ENCODE data around the gene GINS3. TPM values are rescaled to one million over a fixed set of nuclear protein-coding genes. Genes with fewer than 3 reads are reported as not detected.

Gene GINS3
- polyA plus RNA-seq, 12 donors: 6.2 to 12.0 (median 9.7) TPM; not detected in 2

DNA sequence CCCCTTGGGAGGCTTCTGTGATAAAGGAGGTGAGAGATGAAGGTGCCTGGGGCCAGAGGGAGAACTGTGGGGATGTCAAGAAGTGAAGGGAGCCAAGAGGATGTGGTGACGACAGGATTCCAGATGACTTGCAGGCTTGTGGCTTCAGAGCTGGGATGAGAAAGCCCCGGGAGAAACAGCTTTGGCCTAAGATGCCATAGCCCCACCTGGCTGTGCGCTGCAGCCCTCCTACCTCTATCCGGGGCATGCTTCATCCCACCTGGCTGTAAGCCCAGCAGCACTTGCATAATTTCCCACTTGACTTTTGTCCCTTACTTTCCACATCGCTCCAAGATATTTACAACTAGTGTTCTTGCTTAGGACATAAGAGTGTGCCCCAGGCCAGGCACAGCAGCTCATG, 29.3 kb downstream of the GINS3 start:
- no peak for DNase-seq

DNA sequence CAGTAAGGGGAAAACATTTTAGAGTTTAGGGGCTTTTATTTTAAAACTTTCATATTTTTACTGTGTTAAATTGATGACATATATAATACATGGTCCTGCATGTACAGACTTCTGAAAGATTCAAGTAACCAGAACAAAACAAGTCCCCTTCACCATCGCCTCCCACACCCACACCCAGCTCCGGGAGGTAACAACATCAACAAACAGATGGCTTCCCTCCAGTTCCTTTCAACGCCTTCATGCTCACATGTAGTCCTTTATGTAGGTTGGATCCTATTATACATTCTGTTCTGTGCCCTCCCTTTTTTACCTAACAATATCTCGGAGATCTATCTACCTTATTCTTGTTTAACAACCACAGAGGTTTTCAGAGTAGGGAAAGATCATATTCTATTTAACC, 30.5 kb downstream of the GINS3 start:
- DNase-seq: no peak

DNA sequence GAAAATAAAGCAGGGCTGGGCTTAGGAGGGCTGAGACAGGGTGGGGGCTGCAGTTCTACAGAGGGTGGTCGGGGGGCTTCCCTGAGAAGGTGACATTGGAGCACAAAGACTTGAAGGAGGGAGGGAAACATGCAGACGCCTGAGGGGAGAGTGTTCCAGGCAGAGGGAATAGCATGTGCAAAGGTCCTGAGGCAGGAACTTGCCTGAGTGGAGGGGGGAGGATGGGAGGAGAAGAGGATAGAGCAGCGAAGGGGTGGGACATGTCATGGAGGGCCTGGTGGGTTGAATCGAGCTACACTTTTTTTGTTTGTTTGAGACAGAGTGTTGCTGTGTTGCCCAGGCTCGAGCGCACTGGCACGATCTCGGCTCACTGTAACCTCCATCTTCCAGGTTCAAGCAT, 33.0 kb downstream of the GINS3 start:
- DNase-seq: no peak

DNA sequence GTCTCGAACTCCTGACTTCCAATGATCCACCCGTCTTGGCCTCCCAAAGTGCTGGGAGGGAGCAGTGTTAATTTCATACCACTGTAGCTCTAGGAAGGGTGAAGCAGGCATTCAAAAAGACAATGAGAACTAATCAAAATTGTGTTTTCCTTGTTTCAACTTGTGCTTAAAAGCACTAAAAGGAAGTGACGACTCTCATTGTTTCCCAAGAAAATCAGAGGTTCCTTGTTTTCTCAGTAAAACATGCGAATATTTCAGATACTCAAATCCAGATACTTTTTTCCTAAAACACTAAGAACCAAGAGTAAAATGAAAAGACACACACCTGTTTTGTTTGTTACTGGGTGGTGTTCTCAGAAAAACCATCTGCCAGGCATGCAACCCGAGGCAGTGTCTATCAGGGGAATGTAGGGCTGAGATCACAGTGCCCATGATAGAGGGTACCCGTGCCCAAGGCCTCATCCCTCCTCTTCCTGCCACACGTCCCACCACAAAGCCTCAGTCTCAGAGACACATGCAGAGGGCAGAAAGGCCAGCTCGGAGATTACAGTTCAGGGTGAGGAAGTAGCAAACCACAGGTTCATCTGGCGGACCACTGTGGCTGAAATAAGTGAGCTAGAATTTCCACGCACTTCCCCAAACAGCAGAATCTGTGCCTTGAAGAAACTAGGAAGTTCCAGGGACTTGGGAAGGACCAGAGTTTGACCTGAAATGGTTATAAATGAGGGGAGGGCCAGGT, 33.7 kb downstream of the GINS3 start:
- peak; percentile 17 for DNase-seq

DNA sequence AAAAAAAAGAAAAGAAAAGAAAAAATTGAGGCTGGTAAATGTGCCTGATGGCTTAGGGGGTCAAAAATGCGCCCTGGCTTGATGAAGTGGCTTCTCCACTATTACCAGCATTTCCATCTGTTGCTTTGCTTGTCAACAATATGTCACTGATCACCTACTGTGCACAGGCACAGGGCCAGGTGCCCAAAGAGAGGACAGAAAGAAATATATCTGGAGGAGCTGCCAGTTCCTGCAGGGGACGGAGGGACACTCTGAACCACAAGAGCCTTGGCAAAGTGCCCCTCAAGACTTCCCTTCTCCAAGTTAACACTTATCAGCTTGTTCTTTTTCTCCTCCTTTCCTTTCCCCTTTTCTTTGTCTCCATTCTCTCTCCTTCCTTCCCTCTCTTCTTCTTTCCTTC, 34.7 kb downstream of the GINS3 start:
- no peak for DNase-seq

DNA sequence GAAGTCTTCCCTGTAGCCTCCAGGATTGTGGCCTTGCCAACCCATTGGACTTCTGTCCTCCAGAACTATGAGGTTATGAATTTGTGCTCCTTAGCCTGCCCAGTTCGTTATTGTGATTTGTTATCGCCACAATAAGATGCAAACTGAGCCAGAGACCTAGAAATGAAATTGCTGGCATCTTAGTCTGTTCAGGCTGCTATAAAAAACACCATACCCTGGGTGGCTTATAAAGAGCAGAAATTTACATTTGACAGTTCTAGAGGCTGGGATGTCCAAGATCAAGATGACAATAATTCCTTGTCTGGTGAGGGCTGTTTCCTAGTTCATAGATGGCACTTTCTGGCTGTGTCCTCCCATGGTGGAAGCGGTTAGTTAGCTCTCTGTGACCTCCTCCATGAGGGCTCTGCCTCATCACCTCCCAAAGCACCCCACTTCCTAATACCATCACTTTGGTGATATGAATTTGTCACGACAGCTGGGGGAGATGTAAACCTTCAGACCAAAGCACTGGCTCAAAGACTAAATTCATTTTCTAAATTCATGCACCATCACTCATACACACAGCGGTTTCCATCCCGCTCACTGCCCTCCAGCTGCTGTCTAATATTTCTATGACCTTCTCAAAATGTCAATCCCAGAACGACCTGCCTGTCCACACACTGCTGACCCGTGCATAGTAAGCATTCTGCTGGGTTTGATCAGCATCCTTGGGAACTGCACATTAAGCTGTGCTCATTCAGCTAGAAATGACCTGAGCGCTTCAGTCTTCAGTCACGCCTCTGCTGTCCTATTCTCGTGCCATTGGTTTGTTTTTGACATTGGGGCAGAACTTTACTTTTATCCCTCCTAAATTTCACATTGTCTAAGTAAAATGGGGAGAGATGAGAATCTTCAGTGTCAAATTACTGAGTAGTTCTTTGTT, 36.6 kb downstream of the GINS3 start:
- no peak for DNase-seq

DNA sequence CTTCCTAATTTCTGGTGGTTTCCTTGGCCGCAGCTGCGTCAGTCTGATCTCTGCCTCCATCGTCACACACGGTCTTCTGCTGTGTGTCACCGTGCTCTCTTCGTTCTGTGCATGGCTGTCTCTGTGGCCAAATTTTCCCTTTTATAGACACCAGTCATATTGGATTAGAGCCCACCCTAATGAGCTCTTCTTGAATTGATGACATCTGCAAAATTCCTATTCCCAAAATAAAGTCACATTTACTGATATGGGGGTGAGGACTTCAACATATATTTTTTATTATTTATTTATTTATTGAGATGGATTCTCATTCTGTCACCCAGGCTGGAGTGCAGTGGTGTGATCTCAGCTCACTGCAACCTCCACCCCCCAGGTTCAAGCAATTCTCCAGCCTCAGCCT, 38.4 kb downstream of the GINS3 start:
- DNase-seq: no peak

DNA sequence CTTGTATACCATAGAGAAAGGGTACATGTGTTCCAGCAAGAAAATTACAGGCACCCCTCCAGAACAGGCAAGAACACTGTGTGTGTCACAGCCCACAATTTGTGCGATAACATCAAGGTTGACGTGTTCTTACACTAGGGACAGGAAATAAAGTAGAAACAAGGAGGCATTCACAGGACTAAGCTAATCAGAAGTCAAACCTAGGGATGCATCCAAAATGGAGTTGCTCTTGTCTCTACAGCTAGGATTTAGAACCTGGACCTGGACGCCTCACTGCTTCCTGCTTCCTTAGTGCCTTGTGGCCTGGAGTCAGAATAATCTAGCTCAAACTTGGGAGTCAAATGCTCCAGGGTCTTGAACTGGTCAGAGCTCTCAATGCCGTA, 41.3 kb downstream of the GINS3 start:
- no peak for DNase-seq

DNA sequence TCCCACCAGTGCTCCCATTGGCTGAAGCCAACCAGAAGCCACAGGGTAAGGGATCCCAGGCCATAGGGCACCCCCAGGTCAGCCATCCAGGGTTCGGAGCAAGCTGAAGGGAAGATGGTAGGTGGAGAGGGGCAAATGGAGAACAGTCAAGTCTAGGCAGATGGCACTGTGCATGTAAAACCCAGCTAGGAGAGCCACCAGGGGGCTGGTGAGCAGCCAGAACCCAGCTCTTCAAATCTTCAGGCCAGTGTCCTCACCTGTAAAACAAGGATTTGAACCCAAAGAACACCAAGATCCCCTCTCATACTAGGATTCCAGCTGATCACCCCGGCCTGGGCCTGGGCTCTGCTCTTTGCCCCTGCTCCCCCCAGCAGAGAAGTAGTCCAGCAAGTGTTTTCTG, 43.5 kb downstream of the GINS3 start:
- DNase-seq: no peak

DNA sequence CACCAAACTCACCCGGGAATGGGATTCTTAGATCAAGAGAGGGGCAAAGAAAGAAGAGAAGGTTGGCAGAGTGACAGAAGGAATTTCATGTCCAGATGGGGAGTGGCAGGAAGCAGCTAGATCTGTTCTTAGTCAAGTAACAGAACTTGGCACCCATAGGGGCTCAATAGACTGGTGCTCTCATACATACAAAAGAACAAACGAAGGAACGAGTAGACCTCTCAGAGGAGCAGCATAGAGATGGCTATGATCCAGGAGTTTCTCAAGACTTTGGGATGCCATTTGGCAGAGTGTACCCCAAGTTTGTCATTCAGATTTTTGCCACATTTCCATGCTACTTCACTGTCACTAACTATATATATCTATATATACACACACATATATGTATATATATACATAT, 47.9 kb downstream of the GINS3 start:
- no peak for DNase-seq

DNA sequence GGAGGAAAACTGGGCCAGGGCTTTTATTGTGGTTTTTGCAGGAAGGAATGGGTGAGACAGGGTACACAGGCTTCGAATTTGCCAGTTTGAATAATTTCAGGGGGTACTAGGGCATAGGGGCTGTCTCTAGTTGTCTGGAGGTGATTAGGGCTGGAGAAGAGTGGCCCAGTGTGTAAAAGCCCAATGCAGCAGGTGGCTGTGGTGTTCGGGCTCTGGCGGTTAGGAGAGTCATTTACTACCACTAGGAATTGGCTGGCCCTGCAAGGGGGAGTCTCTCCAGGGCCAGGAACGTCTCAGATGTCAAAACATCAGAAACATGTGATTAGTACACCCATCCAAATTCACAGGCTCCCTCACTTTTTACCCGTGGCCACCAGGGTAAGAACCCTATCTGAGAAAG, 50.3 kb downstream of the GINS3 start:
- no peak for DNase-seq

DNA sequence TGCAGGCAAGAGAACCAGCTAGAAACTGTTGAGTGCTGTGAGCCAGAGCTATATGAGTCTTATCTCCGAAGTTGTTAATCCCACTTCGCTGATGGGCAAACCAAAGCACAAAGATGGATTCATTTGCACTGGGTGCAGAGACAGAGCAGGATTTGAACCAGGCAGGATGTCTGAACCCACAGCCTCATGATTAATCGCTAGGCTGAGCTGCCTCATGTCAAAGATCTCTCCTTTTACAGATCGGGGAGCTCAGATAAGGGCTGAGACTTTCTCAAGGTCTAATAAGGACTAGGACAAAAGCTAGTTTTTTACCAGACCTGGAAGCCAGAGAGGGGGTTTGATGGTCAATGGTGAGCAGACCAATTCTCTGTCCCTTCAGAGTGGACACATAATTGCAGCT, 51.5 kb downstream of the GINS3 start:
- no peak for DNase-seq

DNA sequence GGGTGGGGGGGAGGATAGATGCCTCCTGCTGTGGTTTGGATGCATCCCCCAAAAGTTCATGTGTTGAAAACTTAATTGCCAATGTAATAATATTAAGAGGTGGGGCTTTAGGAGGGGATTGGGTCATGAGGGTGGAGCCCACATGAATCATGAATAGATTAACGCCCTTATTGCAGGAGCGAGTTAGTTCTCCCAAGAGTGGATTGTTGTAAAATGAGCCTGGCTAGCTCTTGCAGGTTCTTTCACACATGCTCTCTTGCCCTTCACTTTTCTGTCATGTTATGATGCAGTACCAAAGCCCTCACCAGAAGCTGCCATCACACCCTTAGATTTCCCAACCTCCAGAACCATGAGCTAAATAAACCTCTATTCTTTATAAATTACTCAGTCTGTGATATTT, 52.0 kb downstream of the GINS3 start:
- DNase-seq: no peak

DNA sequence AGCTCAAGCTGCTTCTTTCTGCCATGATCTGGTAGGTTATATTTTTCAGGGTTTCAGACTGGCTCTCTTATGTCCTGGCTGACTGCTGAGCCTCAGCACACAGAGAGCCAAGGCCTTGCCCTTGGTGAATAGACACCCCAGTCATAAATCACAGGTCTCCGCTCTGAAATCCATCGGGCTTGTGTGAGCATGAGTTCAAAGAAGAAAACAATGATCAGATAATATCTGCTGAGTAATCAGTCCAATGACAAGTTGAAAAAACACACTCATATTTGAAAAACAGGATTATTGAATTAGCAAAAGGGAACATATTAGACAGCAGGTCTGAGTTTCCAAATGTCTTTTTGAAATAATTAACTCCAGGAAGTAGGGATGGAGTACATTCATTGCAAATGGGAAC, 56.6 kb downstream of the GINS3 start:
- no peak for DNase-seq

DNA sequence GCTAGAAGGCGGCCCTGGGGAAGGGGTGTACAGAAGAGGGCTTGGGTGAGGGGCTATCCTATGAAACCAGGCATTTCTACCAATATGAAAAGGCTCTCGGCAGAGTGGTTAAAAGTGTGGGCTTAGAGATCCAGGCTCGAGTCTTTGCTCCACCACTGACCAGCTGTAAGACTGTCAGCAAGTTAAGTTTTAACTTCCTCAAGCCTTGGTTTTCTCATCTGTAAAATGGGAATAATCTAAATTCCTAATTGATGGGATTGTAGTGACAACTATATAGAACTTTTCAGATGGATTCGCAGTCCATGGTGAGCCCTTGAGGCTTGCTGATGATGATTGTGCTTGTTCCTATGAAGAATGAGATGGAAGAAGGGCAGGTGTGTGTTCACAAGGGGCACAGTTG, 57.0 kb downstream of the GINS3 start:
- DNase-seq: no peak

DNA sequence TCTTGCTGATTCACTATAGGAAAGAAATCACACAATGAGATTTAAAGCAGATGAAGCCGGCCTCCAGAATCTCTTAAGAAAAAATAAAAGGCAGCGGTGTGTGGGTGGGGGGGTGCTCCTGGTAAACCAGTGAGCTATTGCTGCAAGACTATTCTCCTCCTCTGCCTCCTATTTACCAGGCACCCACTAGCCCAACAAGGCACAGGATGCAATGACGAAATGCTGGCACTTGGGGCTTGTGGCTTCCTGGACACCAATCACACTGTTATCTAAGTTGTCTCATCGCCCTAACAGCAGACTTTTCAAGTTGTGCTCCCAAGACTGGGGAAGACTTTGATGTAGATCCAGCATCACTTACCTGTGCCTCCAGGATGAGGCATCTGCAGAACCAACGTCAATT, 57.5 kb downstream of the GINS3 start:
- DNase-seq: no peak

DNA sequence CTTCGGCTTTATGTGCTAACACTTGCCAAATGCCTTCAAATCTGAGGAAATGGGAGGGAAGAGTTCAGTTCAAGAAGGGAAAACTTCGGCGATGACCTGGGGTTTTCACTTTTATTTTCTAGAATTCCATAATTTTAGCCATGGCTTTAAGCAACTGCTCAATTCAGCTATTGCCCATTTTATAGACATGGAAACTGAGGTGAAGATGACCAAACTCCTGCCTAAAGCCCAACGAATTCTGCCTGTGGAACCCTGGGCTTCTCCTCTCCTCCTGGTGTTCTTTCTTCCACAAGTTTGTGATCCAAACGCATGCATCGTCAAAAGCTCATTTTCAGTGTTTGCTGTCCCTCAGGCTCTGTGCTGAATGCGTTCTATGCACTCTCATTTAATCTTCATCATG, 58.3 kb downstream of the GINS3 start:
- no peak for DNase-seq

DNA sequence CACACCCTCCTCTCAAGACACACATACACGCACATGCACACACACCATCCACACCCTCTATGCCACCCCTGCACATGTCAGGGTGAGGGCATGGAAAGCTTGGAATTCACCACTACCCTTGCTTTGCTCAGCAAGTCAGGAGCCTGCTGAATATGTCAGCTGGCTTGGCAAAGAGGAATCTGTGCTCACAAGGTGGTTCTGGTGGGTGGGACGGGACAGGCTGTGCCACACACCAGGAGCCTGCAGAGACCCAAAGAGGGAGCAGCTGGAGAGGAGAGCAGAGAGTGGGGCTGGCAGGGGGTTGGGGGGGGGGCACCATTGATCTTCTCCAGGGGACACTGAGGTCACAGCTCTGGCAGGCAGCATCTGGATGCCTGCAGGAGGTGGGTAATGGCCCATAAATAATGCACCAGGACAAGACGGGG, 59.0 kb downstream of the GINS3 start:
- no peak for DNase-seq

DNA sequence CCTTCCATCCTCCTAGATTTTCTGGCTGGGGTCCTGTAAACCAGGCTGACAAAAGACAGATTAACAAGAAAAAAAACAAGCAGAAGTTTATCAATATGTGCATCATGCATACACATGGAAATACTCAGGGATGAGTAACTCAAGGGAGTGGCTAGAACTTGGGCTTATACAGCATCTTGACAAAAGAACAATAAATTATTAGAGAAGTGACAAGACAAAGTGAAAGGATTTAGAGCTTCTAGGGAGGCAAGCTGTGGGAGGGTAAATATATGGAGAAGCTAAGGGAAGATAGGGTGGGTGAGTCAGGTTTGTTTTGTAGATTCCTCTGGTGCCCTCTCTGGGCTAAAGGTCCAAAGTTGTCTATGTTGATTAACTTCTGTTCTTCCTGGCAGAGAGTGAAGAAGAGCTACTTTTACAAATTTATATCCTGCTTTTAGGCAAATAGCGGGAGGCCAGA, 59.7 kb downstream of the GINS3 start:
- DNase-seq: no peak

DNA sequence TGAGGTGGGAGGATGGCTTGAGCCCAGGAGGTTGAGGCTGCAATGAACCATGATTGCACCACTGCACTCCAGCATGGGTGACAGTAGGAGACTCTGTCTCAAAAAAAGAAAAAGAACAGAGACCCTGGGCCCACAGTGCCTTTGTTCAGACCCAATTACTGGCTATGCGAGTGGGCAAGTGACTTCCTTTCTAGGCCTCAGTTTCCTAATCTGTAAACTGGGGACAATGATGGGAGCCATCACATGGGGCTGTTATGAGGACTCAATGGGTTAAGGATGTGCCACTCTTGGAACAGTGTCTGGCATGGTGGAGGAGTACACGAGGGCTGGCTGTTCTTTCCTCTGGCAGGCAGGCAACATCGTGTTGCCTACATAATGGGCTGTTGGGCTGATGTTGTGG, 60.4 kb downstream of the GINS3 start:
- no peak for DNase-seq

DNA sequence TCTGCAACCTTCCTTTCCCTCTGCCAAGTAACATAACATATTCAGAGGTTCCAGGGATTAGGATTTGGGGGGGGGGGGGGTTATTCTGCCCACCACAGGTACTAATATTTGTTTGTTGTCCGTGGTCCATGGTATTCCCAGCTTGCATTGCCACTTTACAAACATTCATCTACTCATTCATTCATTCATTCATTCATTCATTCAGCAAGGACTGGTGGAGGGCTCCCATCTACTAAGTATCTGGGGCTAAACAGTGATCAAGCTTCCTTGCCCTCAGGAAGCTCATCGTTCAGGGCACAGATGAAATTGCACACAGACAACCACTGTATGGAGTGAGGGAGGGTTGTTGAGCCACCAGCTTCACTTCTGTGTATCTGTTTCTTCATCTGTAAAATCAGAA, 61.9 kb downstream of the GINS3 start:
- no peak for DNase-seq

DNA sequence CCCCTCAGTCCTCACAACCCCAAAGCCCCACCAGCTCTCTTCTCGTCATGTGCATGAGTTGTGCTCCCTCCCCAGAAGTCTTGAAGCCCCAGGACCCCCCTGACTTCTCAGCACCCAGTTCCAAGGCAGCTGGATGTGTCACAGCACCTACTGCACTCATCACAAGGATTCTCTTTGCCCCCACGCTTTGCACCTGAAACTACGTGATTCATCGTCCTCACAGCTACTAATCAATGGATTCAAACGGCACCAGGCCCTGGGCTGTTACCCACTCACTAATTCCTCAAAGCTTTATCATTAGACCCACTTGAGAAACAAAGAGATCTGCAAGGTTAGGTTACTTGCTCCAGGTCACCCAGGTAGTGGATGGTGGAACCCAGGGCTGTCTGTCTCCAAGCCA, 62.6 kb downstream of the GINS3 start:
- DNase-seq: no peak

Measured in muscle of arm (tissue), 12 donors.